ENCODE data around the gene CD47.

DNA sequence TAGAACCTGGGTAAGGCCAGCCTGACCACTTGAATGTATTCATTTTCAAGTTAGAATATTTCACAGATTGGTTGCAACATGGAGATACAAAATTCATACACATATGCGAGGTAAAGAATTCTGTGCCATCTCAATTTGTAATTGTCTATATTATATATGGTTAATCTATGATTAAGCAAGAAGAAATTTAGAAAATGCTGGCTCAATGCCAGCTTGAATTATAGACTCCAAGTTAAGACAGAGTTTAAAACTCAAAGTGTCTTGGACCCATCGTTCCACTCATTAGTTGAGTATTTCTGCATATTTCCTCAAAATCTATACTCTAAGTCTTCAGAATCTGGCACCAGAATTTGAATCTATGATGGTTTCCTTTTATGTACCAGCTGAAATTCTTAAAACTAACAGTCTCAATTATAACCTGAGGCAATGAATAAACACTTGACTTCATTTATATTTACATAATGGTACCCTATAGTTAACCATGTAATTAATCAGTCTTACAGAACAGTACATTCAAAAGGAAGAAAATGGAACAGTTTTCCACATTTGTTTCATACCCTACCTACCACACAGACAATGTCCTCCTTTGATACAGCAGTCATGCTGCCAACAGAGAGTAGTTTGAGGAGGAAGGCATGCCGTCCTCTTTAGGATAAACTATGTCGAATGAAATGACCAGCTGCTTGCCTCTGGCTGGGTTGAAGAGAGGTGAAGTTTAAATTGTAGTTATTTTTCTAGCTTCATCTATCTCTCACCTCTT lies 95.7 kb downstream of the CD47 start:
- no peak for TF ChIP-seq EZH2 (IDR thresholded peaks at IDR 0.05; ENCODE audit: borderline replicate concordance, low read depth, low read length, severe bottlenecking)
- TF ChIP-seq, protein P1, sequence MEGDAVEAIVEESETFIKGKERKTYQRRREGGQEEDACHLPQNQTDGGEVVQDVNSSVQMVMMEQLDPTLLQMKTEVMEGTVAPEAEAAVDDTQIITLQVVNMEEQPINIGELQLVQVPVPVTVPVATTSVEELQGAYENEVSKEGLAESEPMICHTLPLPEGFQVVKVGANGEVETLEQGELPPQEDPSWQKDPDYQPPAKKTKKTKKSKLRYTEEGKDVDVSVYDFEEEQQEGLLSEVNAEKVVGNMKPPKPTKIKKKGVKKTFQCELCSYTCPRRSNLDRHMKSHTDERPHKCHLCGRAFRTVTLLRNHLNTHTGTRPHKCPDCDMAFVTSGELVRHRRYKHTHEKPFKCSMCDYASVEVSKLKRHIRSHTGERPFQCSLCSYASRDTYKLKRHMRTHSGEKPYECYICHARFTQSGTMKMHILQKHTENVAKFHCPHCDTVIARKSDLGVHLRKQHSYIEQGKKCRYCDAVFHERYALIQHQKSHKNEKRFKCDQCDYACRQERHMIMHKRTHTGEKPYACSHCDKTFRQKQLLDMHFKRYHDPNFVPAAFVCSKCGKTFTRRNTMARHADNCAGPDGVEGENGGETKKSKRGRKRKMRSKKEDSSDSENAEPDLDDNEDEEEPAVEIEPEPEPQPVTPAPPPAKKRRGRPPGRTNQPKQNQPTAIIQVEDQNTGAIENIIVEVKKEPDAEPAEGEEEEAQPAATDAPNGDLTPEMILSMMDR (IDR thresholded peaks at IDR 0.05; ENCODE audit: borderline replicate concordance, extremely low read depth, low read length, poor library complexity, severe bottlenecking): no peak

All from DND-41 (cell line).